Right lobe of liver (tissue), 6 donors: ENCODE data around the gene KCNJ4. TPM values are rescaled to one million over a fixed set of nuclear protein-coding genes. Genes with fewer than 3 reads are reported as not detected.

Experiments
- ATAC-seq, 4 donors: fragments of 200-7000 bp; cut with Tn5 transposase; one replicate each; pipeline ENCODE4 v1.9.1; 2020; ENCODE audit warnings: mild to moderate bottlenecking in 4 of 4, moderate library complexity in 4 of 4
- DNase-seq, 3 donors: peaks; one replicate each; pipeline ENCODE4 v3.0.0-alpha.2; 2020
- H3K27ac ChIP-seq, 3 donors: fragments of 200-600 bp; one replicate each; pipeline ENCODE4 v1.8.0; 2022
- H3K27me3 ChIP-seq, 2 donors: fragments of 200-600 bp; one replicate each; pipeline ENCODE4 v1.8.0; 2022
- H3K36me3 ChIP-seq, 4 donors: fragments of 200-600 bp; sonication (generic) in 1 of 4; one replicate each; pipeline versions ENCODE4 v1.5.1 to v1.8.0; 2017 to 2022; ENCODE audit warnings: control low read depth in 1 of 4
- H3K4me1 ChIP-seq, 4 donors: fragments of 200-600 bp; sonication (generic) in 1 of 4; one replicate each; pipeline versions ENCODE4 v1.5.1 to v1.8.0; 2017 to 2022; ENCODE audit warnings: control low read depth in 1 of 4
- H3K4me3 ChIP-seq, 3 donors: fragments of 200-600 bp; one replicate each; pipeline ENCODE4 v1.8.0; 2022
- H3K9me3 ChIP-seq, 4 donors: fragments of 200-600 bp; sonication (generic) in 1 of 4; one replicate each; pipeline versions ENCODE4 v1.5.1 to v1.8.0; 2017 to 2022; ENCODE audit warnings: control low read depth in 1 of 4
- CTCF ChIP-seq, 4 donors: fragments of 200-600 bp in 3 of 4; fragments of 450-650 bp in 1 of 4; IDR thresholded peaks; one replicate each; pipeline versions ENCODE4 v1.5.1 to v1.8.0; 2016 to 2022; ENCODE audit warnings: antibody characterized with exemption in 4 of 4, mild to moderate bottlenecking in 2 of 4
- POLR2A ChIP-seq: fragments of 450-650 bp; IDR thresholded peaks from one replicate; pipeline ENCODE4 v1.6.1; 2017; ENCODE audit warnings: antibody characterized with exemption, mild to moderate bottlenecking
- WGBS: methylation state at CpG from one replicate; pipeline ENCODE4 v1.1.6; 2018; ENCODE audit warnings: low coverage, low lambda C conversion rate; ENCODE audit not compliant: insufficient coverage; ENCODE audit errors: missing lambda C conversion rate; 5-methylcytosine and 5-hydroxymethylcytosine counted together
- intact Hi-C, 2 donors: fragments of 100-400 bp; cut with DNase I; formaldehyde crosslinking; loops; one replicate each; pipeline versions ENCODE4 v1.11.2 to v1.14.1; 2022
- total RNA-seq, 6 experiments: library from RNA; depleted of rRNA in 2 of 6; stranded (reverse); fragments of >200 nt in 2 of 6; fragmentation: NEBNext Ultra II Directional in 3 of 6; extraction: Animal tissue kit (Norgen Biotek cat#: 25700) in 3 of 6; gene quantifications; one replicate each; pipeline versions ENCODE4 v1.1.0 to v1.2.4, GENCODE V29; 2016 to 2023
- donor health status: DM: no; HTN: yes; CAD: no.
- donor health status: DM: no; HTN: no; CAD: no.
- donor health status: DM: no; HTN: no; CAD: no.
- donor health status: DM: no; HTN: yes; CAD: no.
- donor health status: DM: no; HTN: yes; CAD: no.

Gene KCNJ4
- total RNA-seq, 6 experiments from 2014 or later = not detected

GRCh38 chr22:38461414-38462081, 6.5 kb upstream of the KCNJ4 start:
- H3K4me3 ChIP-seq = no peak overlapping the region
- DNase-seq (peak; percentile 57 to 64 (median 62)), ATAC-seq (peak; percentile 47 to 71 (median 66))
- H3K27ac ChIP-seq = no peak overlapping the region
- intact Hi-C loops = no loop called here
- no peaks in the 10 kb centered on the region for H3K36me3 ChIP-seq
- no peaks in the 10 kb centered on the region for H3K27me3 ChIP-seq
- TF ChIP-seq POLR2A (no peak), CTCF (IDR thresholded peaks at IDR 0.05) (no peak)
- no peaks in the 10 kb centered on the region for H3K9me3 ChIP-seq
- H3K4me1 ChIP-seq = peaks cover 0 to 5% (median 4%) of the 10 kb centered on the region in 4 donors
- WGBS = 4% methylated on average over 16 of the region's 51 CpGs

- 20% methylated on average over 1 of the region's 9 CpGs for WGBS
- DNase-seq = no peak
Observed at GRCh38 chr22:38461057-38461413, 6.0 kb upstream of the KCNJ4 start.

GRCh38 chr22:38460426-38460840, 5.4 kb upstream of the KCNJ4 start:
- H3K4me1 ChIP-seq = peaks cover 0 to 8% (median 4%) of the 10 kb centered on the region in 4 donors
- TF ChIP-seq POLR2A = no peak
- no peak for TF ChIP-seq CTCF (IDR thresholded peaks at IDR 0.05)
- no peak overlapping the region for H3K27ac ChIP-seq
- peaks cover 7% of the 10 kb centered on the region in 2 donors for H3K27me3 ChIP-seq
- H3K36me3 ChIP-seq = no peaks in the 10 kb centered on the region
- no peaks in the 10 kb centered on the region for H3K9me3 ChIP-seq
- intact Hi-C loops = no loop called here
- 47% methylated on average over 5 of the region's 8 CpGs for WGBS
- DNase-seq (peak in 1 of 3 donors; percentile 11), ATAC-seq (no peak)
- H3K4me3 ChIP-seq = no peak overlapping the region

More at GRCh38 chr22:38461057-38461413, 6.0 kb upstream of the KCNJ4 start:
- no peak overlapping the region for H3K27ac ChIP-seq
- H3K4me1 ChIP-seq = peaks cover 0 to 5% (median 4%) of the 10 kb centered on the region in 4 donors
- intact Hi-C loops = no loop called here
- TF ChIP-seq CTCF (IDR thresholded peaks at IDR 0.05) (no peak), POLR2A (no peak)
- peaks cover 2 to 4% of the 10 kb centered on the region in 2 donors for H3K27me3 ChIP-seq
- no peaks in the 10 kb centered on the region for H3K36me3 ChIP-seq
- ATAC-seq = peak in 1 of 4 donors; percentile 12
- H3K4me3 ChIP-seq = no peak overlapping the region
- H3K9me3 ChIP-seq = no peaks in the 10 kb centered on the region

GRCh38 chr22:38456841-38457699, 2.1 kb upstream of the KCNJ4 start:
- ATAC-seq (no peak), DNase-seq (no peak)
- WGBS = 72% methylated on average over 7 of the region's 14 CpGs
- Histone ChIP-seq H3K9me3 (no peaks in the 10 kb centered on the region), H3K4me3 (no peak overlapping the region), H3K36me3 (no peaks in the 10 kb centered on the region), H3K4me1 (peaks cover 0 to 13% (median 4%) of the 10 kb centered on the region in 4 donors), H3K27ac (no peak overlapping the region), H3K27me3 (peaks cover 7% of the 10 kb centered on the region in 2 donors)
- intact Hi-C loops = no loop called here
- no peak for TF ChIP-seq POLR2A
- no peak for TF ChIP-seq CTCF (IDR thresholded peaks at IDR 0.05)
